NCI-H2196 (cell line): Measurements from ENCODE around the gene PTBP1.
"Not testable (repeated sequence)": the region's sequence is repeated elsewhere in the genome, so short reads cannot be mapped to it uniquely, and the experiment has no call there.

ENCODE experiments used
- DNase-seq: peaks from one replicate; lab custom pipeline; 2025; ENCODE audit not compliant: unreplicated experiment; lab: John Stamatoyannopoulos, UW

The PTBP1 gene

DNA sequence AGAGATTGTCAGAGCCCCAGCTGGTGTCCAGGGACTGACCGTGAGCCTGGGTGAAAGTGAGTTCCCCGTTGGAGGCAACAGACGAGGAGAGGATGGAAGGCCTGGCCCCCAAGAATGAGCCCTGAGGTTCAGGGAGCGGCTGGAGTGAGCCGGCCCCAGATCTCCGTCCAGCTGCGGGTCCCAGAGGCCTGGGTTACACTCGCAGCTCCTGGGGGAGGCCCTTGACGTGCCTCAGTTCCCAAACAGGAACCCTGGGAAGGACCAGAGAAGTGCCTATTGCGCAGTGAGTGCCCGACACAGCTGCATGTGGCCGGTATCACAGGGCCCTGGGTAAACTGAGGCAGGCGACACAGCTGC lies 53.7 kb downstream of the PTBP1 start:
- no peak for DNase-seq

GRCh38 chr19:852136-853013 lies 55.1 kb downstream of the PTBP1 start, which contains the start of gene ELANE:
Gene ELANE, plus strand, starts transcription at chr19:852303. Its CDS starts 26 bp downstream, at chr19:852329.
- no peak for DNase-seq

DNA sequence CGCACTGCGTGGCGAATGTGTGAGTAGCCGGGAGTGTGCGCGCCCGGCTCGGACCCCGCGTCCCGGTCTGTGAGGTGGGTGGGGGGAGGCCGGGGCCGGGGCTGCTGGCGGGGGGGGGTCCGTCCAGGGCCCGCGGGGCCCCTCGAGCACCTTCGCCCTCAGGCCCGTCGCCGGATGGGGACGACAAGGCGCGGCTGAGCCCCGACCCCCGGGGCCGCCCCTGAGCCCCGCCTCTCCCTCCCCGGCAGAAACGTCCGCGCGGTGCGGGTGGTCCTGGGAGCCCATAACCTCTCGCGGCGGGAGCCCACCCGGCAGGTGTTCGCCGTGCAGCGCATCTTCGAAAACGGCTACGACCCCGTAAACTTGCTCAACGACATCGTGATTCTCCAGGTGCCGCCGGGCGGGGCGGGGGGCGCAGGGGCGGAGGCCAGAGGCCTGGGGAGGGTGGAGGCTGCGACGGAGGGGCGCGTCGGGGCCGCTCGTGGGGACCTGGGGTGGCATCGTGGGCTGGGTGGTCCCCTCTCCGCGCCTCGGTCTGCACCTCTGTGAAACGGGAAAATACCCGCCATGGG lies 55.8 kb downstream of the PTBP1 start:
- no peak for DNase-seq

DNA sequence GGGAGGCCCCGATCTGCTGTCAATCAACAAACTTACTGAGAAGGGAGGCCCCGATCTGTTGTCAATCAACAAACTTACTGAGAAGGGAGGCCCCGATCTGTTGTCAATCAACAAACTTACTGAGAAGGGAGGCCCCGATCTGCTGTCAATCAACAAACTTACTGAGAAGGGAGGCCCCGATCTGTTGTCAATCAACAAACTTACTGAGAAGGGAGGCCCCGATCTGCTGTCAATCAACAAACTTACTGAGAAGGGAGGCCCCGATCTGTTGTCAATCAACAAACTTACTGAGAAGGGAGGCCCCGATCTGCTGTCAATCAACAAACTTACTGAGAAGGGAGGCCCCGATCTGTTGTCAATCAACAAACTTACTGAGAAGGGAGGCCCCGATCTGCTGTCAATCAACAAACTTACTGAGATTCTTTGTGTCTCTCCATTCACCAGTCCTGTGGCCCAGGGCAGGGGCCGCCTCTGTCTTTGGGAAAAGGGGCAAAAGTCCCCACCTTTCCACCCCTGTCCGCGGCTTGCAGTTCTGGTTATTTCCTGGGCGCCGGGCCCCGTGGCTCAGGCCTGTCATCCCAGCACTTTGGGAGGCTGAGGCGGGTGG lies 56.5 kb downstream of the PTBP1 start:
- not testable (repeated sequence) for DNase-seq

DNA sequence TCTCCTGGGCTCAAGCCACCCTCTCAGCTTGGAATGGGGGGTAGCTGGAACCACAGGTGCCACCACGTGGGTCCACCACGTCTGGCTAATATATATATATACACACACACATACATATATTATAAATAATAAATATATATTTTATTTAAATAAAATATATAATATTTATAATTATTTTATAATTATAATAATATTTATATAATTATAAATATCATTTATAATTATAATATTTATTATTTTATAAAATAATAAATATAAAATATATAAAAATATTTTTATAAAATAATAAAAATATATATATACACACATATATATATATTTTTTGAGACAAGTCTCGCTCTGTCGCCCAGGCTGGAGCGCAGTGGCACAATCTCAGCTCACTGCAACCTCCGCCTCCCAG lies 57.3 kb downstream of the PTBP1 start:
- no peak for DNase-seq

DNA sequence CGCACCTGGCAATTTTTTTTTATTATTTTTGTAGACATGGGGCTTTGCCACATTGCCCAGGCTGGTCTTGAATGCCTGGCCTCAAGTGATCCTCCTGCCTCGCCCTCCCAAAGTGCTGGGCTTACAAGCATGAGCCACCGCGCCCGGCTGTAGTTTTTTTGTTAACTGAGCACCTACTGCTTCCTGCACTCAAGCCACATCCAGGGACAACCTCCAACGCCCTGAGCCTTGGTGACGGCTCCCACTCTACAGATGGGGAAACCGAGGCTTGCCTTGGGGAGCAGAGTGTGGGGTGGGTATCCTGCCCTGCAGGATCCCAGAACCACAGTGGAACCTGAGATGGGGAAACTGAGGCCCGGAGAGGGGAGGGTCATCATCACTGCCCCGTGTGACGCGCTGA lies 57.9 kb downstream of the PTBP1 start:
- DNase-seq, result no peak

- DNase-seq, result no peak
Observed at GRCh38 chr19:855566-856120, 58.4 kb downstream of the PTBP1 start.

- no peak for DNase-seq
Observed at GRCh38 chr19:858284-858683, 61.0 kb downstream of the PTBP1 start.

DNA sequence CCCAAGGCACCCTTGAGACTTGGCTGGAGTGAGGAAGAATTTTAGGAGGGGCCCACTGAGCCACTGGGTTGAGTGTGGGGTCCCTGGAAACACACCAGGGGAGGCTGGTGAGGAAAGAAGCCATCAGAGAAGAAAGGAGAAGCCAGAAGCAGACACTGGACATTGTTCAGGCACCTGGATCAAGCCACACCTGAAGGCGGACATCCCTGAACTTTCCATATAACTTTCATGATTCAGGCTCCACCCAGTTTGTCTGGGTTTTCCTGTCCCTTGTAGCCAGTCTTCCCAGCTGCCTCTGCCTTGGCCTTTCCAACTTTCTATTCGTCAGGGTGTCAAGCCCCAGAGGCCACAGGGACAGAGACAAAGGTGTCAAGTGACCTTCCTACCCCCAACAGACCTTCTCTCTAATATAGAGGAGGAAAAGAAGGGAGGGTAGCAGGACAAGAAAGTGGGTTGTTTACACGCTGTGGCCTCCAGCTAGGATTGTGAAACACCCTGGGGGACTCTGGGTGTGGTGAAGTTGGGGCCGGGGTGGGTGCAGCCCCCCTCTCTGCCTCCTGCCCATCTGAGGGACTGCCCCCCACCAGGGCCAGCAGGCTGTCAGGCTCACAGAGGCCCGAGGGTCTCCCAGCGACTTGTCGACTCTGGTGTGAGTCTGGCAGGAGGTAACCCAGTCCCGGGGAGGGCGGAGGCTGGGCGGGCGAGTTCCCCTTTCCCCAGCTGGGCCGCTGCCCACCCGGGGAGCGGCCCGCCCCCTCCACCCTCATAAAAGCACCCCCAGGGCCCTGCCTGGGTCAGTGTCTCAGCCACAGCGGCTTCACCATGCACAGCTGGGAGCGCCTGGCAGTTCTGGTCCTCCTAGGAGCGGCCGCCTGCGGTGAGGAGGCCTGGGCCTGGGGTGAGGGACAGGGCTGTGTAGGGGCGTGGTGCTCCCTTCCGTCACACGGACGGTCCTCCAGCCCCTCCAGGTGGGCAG lies 61.9 kb downstream of the PTBP1 start, which contains the start of gene CFD:
TSS of gene CFD (plus strand) at position 797 of the 976 bp plus-strand sequence. CDS start at position 823, 26 bp downstream.
- no peak for DNase-seq

- no peak for DNase-seq
Observed at GRCh38 chr19:861141-861755, 64.0 kb downstream of the PTBP1 start.
